HEK293 (cell line): ENCODE measurements around the gene POC1B.

Experiments used
- CTCF ChIA-PET: fragments of 350-600 bp; formaldehyde crosslinking; extraction: SDS; loops from one replicate; lab custom pipeline; 2021; ENCODE audit warnings: antibody characterized with exemption; lab: Yijun Ruan, JAX
- POLR2A ChIA-PET: fragments of 300-600 bp; formaldehyde crosslinking; extraction: SDS; loops from one replicate; lab custom pipeline; 2020; ENCODE audit warnings: antibody characterized with exemption, inconsistent platforms; lab: Yijun Ruan, JAX
- H3K27ac ChIP-seq: fragments of 200-500 bp; sonication (Bioruptor generic); 2 replicates; pipeline ENCODE4 v1.5.1; 2014; ENCODE audit warnings: low read depth, low read length, control low read depth, inconsistent platforms; ENCODE audit errors: extremely low read depth
- H3K36me3 ChIP-seq, 2 experiments: fragments of 200-500 bp in 1 of 2; sonication (Bioruptor generic) in 1 of 2; 1 replicate in 1 of 2; 2 replicates in 1 of 2; pipeline ENCODE4 v1.5.1; 2014 to 2017; ENCODE audit warnings: inconsistent platforms in 2 of 2, low read length in 2 of 2; ENCODE audit not compliant: control insufficient read depth in 2 of 2, insufficient read depth in 1 of 2
- H3K4me1 ChIP-seq: fragments of 200-500 bp; sonication (Bioruptor generic); 2 replicates; pipeline ENCODE4 v1.5.1; 2014; ENCODE audit warnings: mild to moderate bottlenecking, low read length, inconsistent platforms; ENCODE audit not compliant: control insufficient read depth, insufficient read depth
- H3K4me3 ChIP-seq: 2 replicates; pipeline ENCODE4 v1.5.1; 2011; ENCODE audit warnings: low read depth, mild to moderate bottlenecking, control low read depth, low read length, moderate library complexity
- H3K9me3 ChIP-seq: fragments of 200-500 bp; sonication (Bioruptor generic); 2 replicates; pipeline ENCODE4 v1.5.1; 2014; ENCODE audit warnings: low read depth, low read length, inconsistent platforms; ENCODE audit not compliant: control insufficient read depth, insufficient read depth
- GFI1B ChIP-seq: fragments of 450-650 bp; formaldehyde crosslinking; IDR thresholded peaks from 2 replicates; pipeline ENCODE4 v1.5.1; 2016; ENCODE audit warnings: missing biosample characterization, missing genetic modification characterization
- GLI2 ChIP-seq: fragments of 450-650 bp; formaldehyde crosslinking; IDR thresholded peaks from 2 replicates; pipeline ENCODE4; 2017; ENCODE audit warnings: missing biosample characterization, missing genetic modification characterization, low read depth, borderline replicate concordance
- KLF10 ChIP-seq: fragments of 450-650 bp; IDR thresholded peaks from 2 replicates; pipeline ENCODE4 v1.5.1; 2018; ENCODE audit warnings: missing biosample characterization, mild to moderate bottlenecking, missing genetic modification characterization
- KLF16 ChIP-seq: fragments of 450-650 bp; formaldehyde crosslinking; IDR thresholded peaks from 2 replicates; pipeline ENCODE4 v1.5.1; 2017; ENCODE audit warnings: missing biosample characterization, missing genetic modification characterization
- MYNN ChIP-seq: fragments of 450-650 bp; formaldehyde crosslinking; IDR thresholded peaks from 2 replicates; pipeline ENCODE4 v1.5.1; 2016; ENCODE audit warnings: missing biosample characterization, missing genetic modification characterization, borderline replicate concordance
- SP7 ChIP-seq: fragments of 450-650 bp; formaldehyde crosslinking; IDR thresholded peaks from 2 replicates; pipeline ENCODE4 v1.5.1; 2016; ENCODE audit warnings: missing biosample characterization, missing genetic modification characterization
- ZBTB7A ChIP-seq: fragments of 450-650 bp; formaldehyde crosslinking; IDR thresholded peaks from 2 replicates; pipeline ENCODE4 v1.5.1; 2016; ENCODE audit warnings: low read depth, missing biosample characterization, missing genetic modification characterization
- ZFP69B ChIP-seq: fragments of 450-650 bp; formaldehyde crosslinking; IDR thresholded peaks from 2 replicates; pipeline ENCODE4 v1.5.1; 2016; ENCODE audit warnings: missing biosample characterization, missing genetic modification characterization
- ZNF138 ChIP-seq: fragments of 450-650 bp; formaldehyde crosslinking; IDR thresholded peaks from 2 replicates; pipeline ENCODE4 v1.5.1; 2016; ENCODE audit warnings: missing biosample characterization, missing genetic modification characterization, borderline replicate concordance
- ZNF169 ChIP-seq: fragments of 450-650 bp; formaldehyde crosslinking; IDR thresholded peaks from 2 replicates; pipeline ENCODE4 v1.5.1; 2016; ENCODE audit warnings: missing biosample characterization, missing genetic modification characterization
- ZNF335 ChIP-seq: fragments of 450-650 bp; formaldehyde crosslinking; conservative IDR thresholded peaks from 2 replicates; pipeline ENCODE4 v1.5.1; 2016; ENCODE audit warnings: missing biosample characterization, missing genetic modification characterization
- ZNF37A ChIP-seq: fragments of 450-650 bp; IDR thresholded peaks from 2 replicates; pipeline ENCODE4 v1.5.1; 2018; ENCODE audit warnings: missing biosample characterization, missing genetic modification characterization
- ZNF707 ChIP-seq: fragments of 450-650 bp; formaldehyde crosslinking; IDR thresholded peaks from 2 replicates; pipeline ENCODE4 v1.5.1; 2016; ENCODE audit warnings: missing biosample characterization, missing genetic modification characterization
- ZNF776 ChIP-seq: fragments of 450-650 bp; formaldehyde crosslinking; IDR thresholded peaks from 2 replicates; pipeline ENCODE4 v1.5.0; 2017; ENCODE audit warnings: missing biosample characterization, missing genetic modification characterization, borderline replicate concordance
- ZSCAN30 ChIP-seq: fragments of 450-650 bp; IDR thresholded peaks from 2 replicates; pipeline ENCODE4 v1.5.1; 2018; ENCODE audit warnings: missing biosample characterization, mild to moderate bottlenecking, missing genetic modification characterization, moderate library complexity
- TF ChIP-seq, protein P1 (sequence below): fragments of 450-650 bp; formaldehyde crosslinking; IDR thresholded peaks from 2 replicates; pipeline ENCODE4 v1.5.1; 2016; ENCODE audit warnings: missing biosample characterization, missing genetic modification characterization, low read depth
- TF ChIP-seq, protein P2 (sequence below): fragments of 450-650 bp; formaldehyde crosslinking; IDR thresholded peaks from 2 replicates; pipeline ENCODE4 v1.5.1; 2016; ENCODE audit warnings: missing biosample characterization, missing genetic modification characterization
- TF ChIP-seq, protein P3 (sequence below): fragments of 450-650 bp; formaldehyde crosslinking; IDR thresholded peaks from 2 replicates; pipeline ENCODE4 v1.5.1; 2017; ENCODE audit warnings: missing biosample characterization, missing genetic modification characterization
- TF ChIP-seq, protein P4 (sequence below): fragments of 450-650 bp; formaldehyde crosslinking; IDR thresholded peaks from 2 replicates; pipeline ENCODE4 v1.5.1; 2016; ENCODE audit warnings: missing biosample characterization, missing genetic modification characterization, borderline replicate concordance
- TF ChIP-seq, protein P5 (sequence below): fragments of 450-650 bp; formaldehyde crosslinking; IDR thresholded peaks from 2 replicates; pipeline ENCODE4 v1.5.1; 2016; ENCODE audit warnings: missing biosample characterization, missing genetic modification characterization
- TF ChIP-seq, protein P6 (sequence below): fragments of 450-650 bp; formaldehyde crosslinking; IDR thresholded peaks from 2 replicates; pipeline ENCODE4; 2016; ENCODE audit warnings: missing biosample characterization, missing genetic modification characterization
- TF ChIP-seq, protein P7 (sequence below): fragments of 450-650 bp; formaldehyde crosslinking; optimal IDR thresholded peaks from 2 replicates; pipeline ENCODE3; 2016; ENCODE audit warnings: missing biosample characterization, mild to moderate bottlenecking, missing genetic modification characterization

Gene POC1B

DNA sequence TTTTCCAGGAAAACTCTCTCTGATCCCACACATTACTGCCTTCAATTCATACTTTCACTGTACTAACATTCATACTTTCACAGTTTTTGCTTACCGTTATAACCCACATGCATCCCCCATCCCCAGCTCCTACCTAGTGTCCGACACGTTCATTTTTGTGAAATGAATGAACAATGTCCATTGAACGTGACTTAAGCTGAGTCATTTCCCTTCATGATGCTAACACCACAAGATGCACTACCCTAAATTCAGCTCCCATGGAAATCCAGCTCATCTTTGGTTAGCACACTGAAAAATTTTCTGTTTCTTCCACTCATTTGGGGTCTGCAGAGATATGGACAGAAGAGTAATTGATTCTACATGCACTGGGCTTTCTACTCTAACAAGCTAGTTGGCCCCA is 85.9 kb downstream of the POC1B start (continued):
- TF ChIP-seq, protein P1, sequence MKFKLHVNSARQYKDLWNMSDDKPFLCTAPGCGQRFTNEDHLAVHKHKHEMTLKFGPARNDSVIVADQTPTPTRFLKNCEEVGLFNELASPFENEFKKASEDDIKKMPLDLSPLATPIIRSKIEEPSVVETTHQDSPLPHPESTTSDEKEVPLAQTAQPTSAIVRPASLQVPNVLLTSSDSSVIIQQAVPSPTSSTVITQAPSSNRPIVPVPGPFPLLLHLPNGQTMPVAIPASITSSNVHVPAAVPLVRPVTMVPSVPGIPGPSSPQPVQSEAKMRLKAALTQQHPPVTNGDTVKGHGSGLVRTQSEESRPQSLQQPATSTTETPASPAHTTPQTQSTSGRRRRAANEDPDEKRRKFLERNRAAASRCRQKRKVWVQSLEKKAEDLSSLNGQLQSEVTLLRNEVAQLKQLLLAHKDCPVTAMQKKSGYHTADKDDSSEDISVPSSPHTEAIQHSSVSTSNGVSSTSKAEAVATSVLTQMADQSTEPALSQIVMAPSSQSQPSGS = no peak
- TF ChIP-seq, protein P2, sequence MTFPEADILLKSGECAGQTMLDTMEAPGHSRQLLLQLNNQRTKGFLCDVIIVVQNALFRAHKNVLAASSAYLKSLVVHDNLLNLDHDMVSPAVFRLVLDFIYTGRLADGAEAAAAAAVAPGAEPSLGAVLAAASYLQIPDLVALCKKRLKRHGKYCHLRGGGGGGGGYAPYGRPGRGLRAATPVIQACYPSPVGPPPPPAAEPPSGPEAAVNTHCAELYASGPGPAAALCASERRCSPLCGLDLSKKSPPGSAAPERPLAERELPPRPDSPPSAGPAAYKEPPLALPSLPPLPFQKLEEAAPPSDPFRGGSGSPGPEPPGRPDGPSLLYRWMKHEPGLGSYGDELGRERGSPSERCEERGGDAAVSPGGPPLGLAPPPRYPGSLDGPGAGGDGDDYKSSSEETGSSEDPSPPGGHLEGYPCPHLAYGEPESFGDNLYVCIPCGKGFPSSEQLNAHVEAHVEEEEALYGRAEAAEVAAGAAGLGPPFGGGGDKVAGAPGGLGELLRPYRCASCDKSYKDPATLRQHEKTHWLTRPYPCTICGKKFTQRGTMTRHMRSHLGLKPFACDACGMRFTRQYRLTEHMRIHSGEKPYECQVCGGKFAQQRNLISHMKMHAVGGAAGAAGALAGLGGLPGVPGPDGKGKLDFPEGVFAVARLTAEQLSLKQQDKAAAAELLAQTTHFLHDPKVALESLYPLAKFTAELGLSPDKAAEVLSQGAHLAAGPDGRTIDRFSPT (tag by site-specific recombination) = no peak
- TF ChIP-seq KLF10 (no peak), KLF16 (tag by site-specific recombination) (no peak)

DNA sequence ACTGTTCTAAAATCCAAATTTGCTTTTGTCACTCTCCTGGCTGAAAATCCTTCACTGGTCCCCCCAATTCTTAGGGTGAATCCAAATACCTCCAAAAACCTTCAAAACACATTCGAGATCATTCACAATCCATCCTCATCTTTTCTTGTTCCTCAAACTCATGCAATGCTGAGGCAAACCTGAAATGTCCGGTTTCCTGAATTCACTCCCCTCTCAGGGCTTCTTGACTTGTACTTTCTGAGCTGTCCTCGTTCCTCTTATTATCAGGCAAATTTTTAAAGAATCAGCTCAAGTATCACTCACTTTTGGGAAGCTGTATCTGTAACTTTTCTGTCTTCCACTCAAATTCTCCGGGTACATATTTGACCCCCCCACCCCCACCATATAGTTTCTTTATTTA is 88.6 kb downstream of the POC1B start:
- H3K9me3 ChIP-seq = no peaks in the 10 kb centered on the region
- no peaks in the 10 kb centered on the region; a peak in 1 of 3 replicates for H3K36me3 ChIP-seq
- H3K4me3 ChIP-seq = no peak overlapping the region
- H3K4me1 ChIP-seq = no peaks in the 10 kb centered on the region
- ChIA-PET CTCF (interaction anchor here (0.9 kb wide), 1 partner anchor 420 kb away, joined by 4 read pairs; no protein-coding TSS in a partner anchor), POLR2A (no interaction called here)
- no peak overlapping the region for H3K27ac ChIP-seq
- TF ChIP-seq ZNF169 (tag by site-specific recombination) (no peak), ZNF335 (tag by site-specific recombination) (no peak), ZNF138 (no peak), SP7 (no peak), ZNF707 (no peak), ZNF37A (tag by site-specific recombination) (no peak), ZNF776 (tag by site-specific recombination) (no peak), GFI1B (tag by site-specific recombination) (no peak), ZFP69B (no peak), ZSCAN30 (tag by site-specific recombination) (no peak), GLI2 (tag by site-specific recombination) (no peak), MYNN (tag by site-specific recombination) (no peak), ZBTB7A (tag by site-specific recombination) (no peak)
- TF ChIP-seq, protein P1 = no peak
- TF ChIP-seq, protein P3, sequence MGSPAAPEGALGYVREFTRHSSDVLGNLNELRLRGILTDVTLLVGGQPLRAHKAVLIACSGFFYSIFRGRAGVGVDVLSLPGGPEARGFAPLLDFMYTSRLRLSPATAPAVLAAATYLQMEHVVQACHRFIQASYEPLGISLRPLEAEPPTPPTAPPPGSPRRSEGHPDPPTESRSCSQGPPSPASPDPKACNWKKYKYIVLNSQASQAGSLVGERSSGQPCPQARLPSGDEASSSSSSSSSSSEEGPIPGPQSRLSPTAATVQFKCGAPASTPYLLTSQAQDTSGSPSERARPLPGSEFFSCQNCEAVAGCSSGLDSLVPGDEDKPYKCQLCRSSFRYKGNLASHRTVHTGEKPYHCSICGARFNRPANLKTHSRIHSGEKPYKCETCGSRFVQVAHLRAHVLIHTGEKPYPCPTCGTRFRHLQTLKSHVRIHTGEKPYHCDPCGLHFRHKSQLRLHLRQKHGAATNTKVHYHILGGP = no peak
- TF ChIP-seq, protein P4, sequence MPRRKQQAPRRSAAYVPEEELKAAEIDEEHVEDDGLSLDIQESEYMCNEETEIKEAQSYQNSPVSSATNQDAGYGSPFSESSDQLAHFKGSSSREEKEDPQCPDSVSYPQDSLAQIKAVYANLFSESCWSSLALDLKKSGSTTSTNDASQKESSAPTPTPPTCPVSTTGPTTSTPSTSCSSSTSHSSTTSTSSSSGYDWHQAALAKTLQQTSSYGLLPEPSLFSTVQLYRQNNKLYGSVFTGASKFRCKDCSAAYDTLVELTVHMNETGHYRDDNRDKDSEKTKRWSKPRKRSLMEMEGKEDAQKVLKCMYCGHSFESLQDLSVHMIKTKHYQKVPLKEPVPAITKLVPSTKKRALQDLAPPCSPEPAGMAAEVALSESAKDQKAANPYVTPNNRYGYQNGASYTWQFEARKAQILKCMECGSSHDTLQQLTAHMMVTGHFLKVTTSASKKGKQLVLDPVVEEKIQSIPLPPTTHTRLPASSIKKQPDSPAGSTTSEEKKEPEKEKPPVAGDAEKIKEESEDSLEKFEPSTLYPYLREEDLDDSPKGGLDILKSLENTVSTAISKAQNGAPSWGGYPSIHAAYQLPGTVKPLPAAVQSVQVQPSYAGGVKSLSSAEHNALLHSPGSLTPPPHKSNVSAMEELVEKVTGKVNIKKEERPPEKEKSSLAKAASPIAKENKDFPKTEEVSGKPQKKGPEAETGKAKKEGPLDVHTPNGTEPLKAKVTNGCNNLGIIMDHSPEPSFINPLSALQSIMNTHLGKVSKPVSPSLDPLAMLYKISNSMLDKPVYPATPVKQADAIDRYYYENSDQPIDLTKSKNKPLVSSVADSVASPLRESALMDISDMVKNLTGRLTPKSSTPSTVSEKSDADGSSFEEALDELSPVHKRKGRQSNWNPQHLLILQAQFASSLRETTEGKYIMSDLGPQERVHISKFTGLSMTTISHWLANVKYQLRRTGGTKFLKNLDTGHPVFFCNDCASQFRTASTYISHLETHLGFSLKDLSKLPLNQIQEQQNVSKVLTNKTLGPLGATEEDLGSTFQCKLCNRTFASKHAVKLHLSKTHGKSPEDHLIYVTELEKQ (tag by site-specific recombination) = no peak
- TF ChIP-seq, protein P5, sequence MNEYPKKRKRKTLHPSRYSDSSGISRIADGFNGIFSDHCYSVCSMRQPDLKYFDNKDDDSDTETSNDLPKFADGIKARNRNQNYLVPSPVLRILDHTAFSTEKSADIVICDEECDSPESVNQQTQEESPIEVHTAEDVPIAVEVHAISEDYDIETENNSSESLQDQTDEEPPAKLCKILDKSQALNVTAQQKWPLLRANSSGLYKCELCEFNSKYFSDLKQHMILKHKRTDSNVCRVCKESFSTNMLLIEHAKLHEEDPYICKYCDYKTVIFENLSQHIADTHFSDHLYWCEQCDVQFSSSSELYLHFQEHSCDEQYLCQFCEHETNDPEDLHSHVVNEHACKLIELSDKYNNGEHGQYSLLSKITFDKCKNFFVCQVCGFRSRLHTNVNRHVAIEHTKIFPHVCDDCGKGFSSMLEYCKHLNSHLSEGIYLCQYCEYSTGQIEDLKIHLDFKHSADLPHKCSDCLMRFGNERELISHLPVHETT (tag by site-specific recombination) = no peak
- TF ChIP-seq, protein P6, sequence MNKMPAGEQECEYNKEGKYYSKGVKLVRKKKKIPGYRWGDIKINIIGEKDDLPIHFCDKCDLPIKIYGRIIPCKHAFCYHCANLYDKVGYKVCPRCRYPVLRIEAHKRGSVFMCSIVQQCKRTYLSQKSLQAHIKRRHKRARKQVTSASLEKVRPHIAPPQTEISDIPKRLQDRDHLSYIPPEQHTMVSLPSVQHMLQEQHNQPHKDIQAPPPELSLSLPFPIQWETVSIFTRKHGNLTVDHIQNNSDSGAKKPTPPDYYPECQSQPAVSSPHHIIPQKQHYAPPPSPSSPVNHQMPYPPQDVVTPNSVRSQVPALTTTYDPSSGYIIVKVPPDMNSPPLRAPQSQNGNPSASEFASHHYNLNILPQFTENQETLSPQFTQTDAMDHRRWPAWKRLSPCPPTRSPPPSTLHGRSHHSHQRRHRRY (tag by site-specific recombination) = no peak
- TF ChIP-seq, protein P7, sequence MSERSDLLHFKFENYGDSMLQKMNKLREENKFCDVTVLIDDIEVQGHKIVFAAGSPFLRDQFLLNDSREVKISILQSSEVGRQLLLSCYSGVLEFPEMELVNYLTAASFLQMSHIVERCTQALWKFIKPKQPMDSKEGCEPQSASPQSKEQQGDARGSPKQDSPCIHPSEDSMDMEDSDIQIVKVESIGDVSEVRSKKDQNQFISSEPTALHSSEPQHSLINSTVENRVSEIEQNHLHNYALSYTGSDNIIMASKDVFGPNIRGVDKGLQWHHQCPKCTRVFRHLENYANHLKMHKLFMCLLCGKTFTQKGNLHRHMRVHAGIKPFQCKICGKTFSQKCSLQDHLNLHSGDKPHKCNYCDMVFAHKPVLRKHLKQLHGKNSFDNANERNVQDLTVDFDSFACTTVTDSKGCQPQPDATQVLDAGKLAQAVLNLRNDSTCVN (tag by site-specific recombination) = no peak
